Panc1 (cell line): Measurements from ENCODE around the gene PSMA4. TPM values are rescaled to one million over a fixed set of nuclear protein-coding genes. Genes with fewer than 3 reads are reported as not detected.

Source experiments
- ATAC-seq: fragments of 200-7000 bp; cut with Tn5 transposase; 2 replicates; pipeline ENCODE4 v1.9.1; 2020; ENCODE audit warnings: mild to moderate bottlenecking, moderate library complexity
- BruUV-seq: library from RNA; stranded (reverse); fragments of 400-500 nt; replicated peaks from 2 replicates; lab custom pipeline; 2021; lab: Mats Ljungman, UMichigan
- CTCF ChIA-PET: fragments of 300-600 bp; sonication (Branson Sonifier 250); formaldehyde crosslinking; loops from one replicate; lab custom pipeline; 2022; ENCODE audit warnings: antibody characterized with exemption; lab: Charles Lee
- POLR2A ChIA-PET: fragments of 300-600 bp; sonication (Branson Sonifier 250); formaldehyde crosslinking; loops from one replicate; lab custom pipeline; 2022; ENCODE audit warnings: antibody characterized with exemption; lab: Charles Lee
- DNase-seq: peaks from one replicate; pipeline ENCODE4 v3.0.0-alpha.2; 2010; ENCODE audit warnings: low read depth, low spot score
- H3K27ac ChIP-seq: 2 replicates; pipeline ENCODE4 v1.5.1; 2011; ENCODE audit warnings: mild to moderate bottlenecking, low read length, inconsistent platforms
- H3K27me3 ChIP-seq: fragments of 200-500 bp; sonication (Bioruptor generic); 2 replicates; pipeline ENCODE4 v1.6.0; 2014; ENCODE audit warnings: low read length, inconsistent platforms; ENCODE audit not compliant: control insufficient read depth, insufficient read depth
- H3K36me3 ChIP-seq: fragments of 200-500 bp; sonication (Bioruptor generic); 2 replicates; pipeline ENCODE4 v1.5.1; 2014; ENCODE audit warnings: inconsistent platforms, mild to moderate bottlenecking, low read length, moderate library complexity; ENCODE audit not compliant: control insufficient read depth, insufficient read depth
- H3K4me1 ChIP-seq: 2 replicates; pipeline ENCODE4 v1.5.1; 2011; ENCODE audit warnings: inconsistent platforms, mild to moderate bottlenecking, low read length, moderate library complexity; ENCODE audit not compliant: control insufficient read depth, insufficient read depth
- H3K4me3 ChIP-seq, 2 experiments: 2 replicates each; pipeline ENCODE4 v1.5.1; 2011 to 2012; ENCODE audit warnings: low read depth in 2 of 2, low read length in 2 of 2, mild to moderate bottlenecking in 2 of 2, inconsistent platforms in 1 of 2, moderate library complexity in 1 of 2
- H3K9me3 ChIP-seq: fragments of 200-500 bp; sonication (Bioruptor generic); 2 replicates; pipeline ENCODE4 v1.5.1; 2014; ENCODE audit warnings: low read depth, mild to moderate bottlenecking, inconsistent platforms, low read length, moderate library complexity; ENCODE audit not compliant: control insufficient read depth, insufficient read depth
- CTCF ChIP-seq: fragments of 450-650 bp; IDR thresholded peaks from 2 replicates; pipeline ENCODE4 v1.5.1; 2017; ENCODE audit warnings: mild to moderate bottlenecking
- POLR2AphosphoS5 ChIP-seq: IDR thresholded peaks from 2 replicates; pipeline ENCODE4 v1.6.1; 2012; ENCODE audit warnings: mild to moderate bottlenecking, low read depth, low read length, moderate library complexity
- REST ChIP-seq, 2 experiments: IDR thresholded peaks; 2 replicates each; pipeline ENCODE4 v1.6.1; 2011 to 2012; ENCODE audit warnings: low read depth in 2 of 2, control low read depth in 1 of 2, low read length in 1 of 2, mild to moderate bottlenecking in 1 of 2, moderate library complexity in 1 of 2; ENCODE audit not compliant: insufficient read depth in 1 of 2
- SIN3A ChIP-seq: IDR thresholded peaks from 2 replicates; pipeline ENCODE4 v1.6.1; 2012; ENCODE audit warnings: low read depth, mild to moderate bottlenecking, low read length, moderate library complexity, borderline replicate concordance; ENCODE audit not compliant: insufficient read depth
- TCF7L2 ChIP-seq: IDR thresholded peaks from 2 replicates; pipeline ENCODE4 v1.6.1; 2011; ENCODE audit warnings: mild to moderate bottlenecking, low read depth, low read length, inconsistent platforms
- in situ Hi-C: cut with HindIII; loops from 2 replicates; pipeline ENCODE4 v1.10.0; 2016; ENCODE audit warnings: low sequenced_read_pairs, low pct_unique_long_range_greater_than_20kb
- intact Hi-C: fragments of 100-400 bp; cut with micrococcal nuclease; formaldehyde crosslinking; loops from one replicate; pipeline ENCODE4 v1.10.0; 2022; ENCODE audit not compliant: unreplicated experiment
- total RNA-seq: library from RNA; stranded (reverse); gene quantifications from one replicate; pipeline ENCODE4 v1.2.1, GENCODE V29; 2021; ENCODE audit not compliant: unreplicated experiment

The PSMA4 gene
- total RNA-seq, 1 experiment from 2014 or later = 303 TPM

GRCh38 chr15:78527325-78527724, 12.9 kb upstream of the PSMA4 start:
- BruUV-seq = no TSS peak
- TF ChIP-seq SIN3A (no peak), CTCF (no peak), POLR2AphosphoS5 (no peak), REST (IDR thresholded peaks at IDR 0.05; ENCODE audit: insufficient read depth in 1 of 2, low read depth in 2 of 2, low read length in 1 of 2) (no peak), TCF7L2 (no peak)
- no peaks in the 10 kb centered on the region for H3K27me3 ChIP-seq
- no peak for DNase-seq
- H3K36me3 ChIP-seq = no peaks in the 10 kb centered on the region
- in situ Hi-C loops (no loop called here), intact Hi-C loops (no loop called here)
- H3K4me3 ChIP-seq = no peak overlapping the region
- no peaks in the 10 kb centered on the region for H3K9me3 ChIP-seq
- no peak for ATAC-seq
- POLR2A ChIA-PET = no interaction called here
- no peaks in the 10 kb centered on the region for H3K4me1 ChIP-seq
- CTCF ChIA-PET = no interaction called here
- no peak overlapping the region for H3K27ac ChIP-seq

- no peaks in the 10 kb centered on the region for H3K9me3 ChIP-seq
- intact Hi-C loops (no loop called here), in situ Hi-C loops (no loop called here)
- no peaks in the 10 kb centered on the region for H3K27me3 ChIP-seq
- H3K36me3 ChIP-seq = no peaks in the 10 kb centered on the region
- CTCF ChIA-PET = interaction anchor here (0.6 kb wide), 1 partner anchor 113 kb away, joined by 3 read pairs; no protein-coding TSS in a partner anchor
- no peaks in the 10 kb centered on the region for H3K4me1 ChIP-seq
- no peak overlapping the region for H3K4me3 ChIP-seq
- no TSS peak for BruUV-seq
- H3K27ac ChIP-seq = no peak overlapping the region
- TF ChIP-seq SIN3A = no peak
- no peak for TF ChIP-seq POLR2AphosphoS5
- TF ChIP-seq CTCF = no peak
- no peak for TF ChIP-seq REST (IDR thresholded peaks at IDR 0.05; ENCODE audit: insufficient read depth in 1 of 2, low read depth in 2 of 2, low read length in 1 of 2)
- TF ChIP-seq TCF7L2 = no peak
- POLR2A ChIA-PET = no interaction called here
- DNase-seq = no peak
- ATAC-seq = no peak
Measured at GRCh38 chr15:78533331-78533730, 6.9 kb upstream of the PSMA4 start.
